SK-N-MC (cell line): ENCODE data around the gene RFPL1.

Experiments used
- EZH2 ChIP-seq: fragments of 200-600 bp; sonication (generic); IDR thresholded peaks from one replicate; pipeline ENCODE4 v1.6.1; 2017; ENCODE audit warnings: antibody characterized with exemption
- POLR2AphosphoS5 ChIP-seq: IDR thresholded peaks from 2 replicates; pipeline ENCODE4 v1.6.1; 2012; ENCODE audit warnings: mild to moderate bottlenecking, low read depth, low read length, borderline replicate concordance

DNA sequence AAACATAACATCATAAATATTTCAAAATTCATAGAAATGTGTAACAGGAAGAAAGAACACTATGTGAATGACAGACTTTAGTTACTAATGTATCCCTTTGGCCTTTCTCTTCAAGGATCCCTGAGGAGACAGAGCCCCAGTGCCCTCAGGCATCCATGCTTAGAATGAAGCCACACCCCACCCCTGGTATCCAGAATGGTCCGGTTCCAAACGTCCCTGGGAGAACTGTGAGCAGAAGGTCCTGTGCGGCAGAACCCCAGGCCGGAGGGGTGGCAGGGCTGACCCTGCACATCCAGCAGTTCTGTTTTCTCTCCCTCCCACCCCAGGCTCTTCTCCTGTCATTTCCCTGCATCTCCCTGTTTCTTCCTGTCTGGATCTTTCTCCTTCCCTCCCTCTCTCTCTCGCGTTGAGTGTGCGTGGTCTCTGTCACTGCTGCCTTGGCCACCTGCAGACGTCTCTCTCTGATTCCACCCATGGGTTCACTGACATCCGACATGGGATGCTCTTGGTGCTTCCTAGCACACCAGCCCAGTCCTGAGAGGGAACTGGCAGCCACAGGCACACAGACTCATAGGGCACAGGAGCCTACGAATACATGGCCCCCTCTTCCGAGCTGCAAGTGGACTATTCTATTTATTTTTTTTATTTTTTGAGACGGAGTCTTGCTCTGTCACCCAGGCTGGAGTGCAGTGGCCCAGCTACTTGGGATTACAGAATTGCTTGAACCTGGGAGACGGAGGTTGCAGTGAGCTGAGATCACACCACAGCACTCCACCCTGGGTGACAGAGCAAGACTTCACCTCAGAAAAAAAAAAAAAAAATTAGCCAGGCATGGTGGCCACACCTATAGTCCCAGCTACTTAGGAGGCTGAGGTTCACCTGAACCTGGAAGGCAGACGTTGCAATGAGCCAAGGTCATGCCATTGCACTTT is 5.7 kb downstream of the RFPL1 start:
- TF ChIP-seq POLR2AphosphoS5: no peak
- TF ChIP-seq EZH2: no peak
